Gastrocnemius medialis (tissue), 4 donors: ENCODE measurements around the gene MGMT.

Source experiments
- POLR2A ChIP-seq, 2 donors: fragments of 450-650 bp; IDR thresholded peaks; one replicate each; pipeline ENCODE4 v1.6.1; 2017; ENCODE audit warnings: antibody characterized with exemption in 2 of 2, mild to moderate bottlenecking in 2 of 2, moderate library complexity in 2 of 2
- TF ChIP-seq, protein P1 (sequence below), 5 experiments: fragments of 450-650 bp in 3 of 5; fragments of 200-600 bp in 2 of 5; sonication (generic) in 2 of 5; IDR thresholded peaks in 4 of 5; conservative IDR thresholded peaks in 1 of 5; 1 replicate in 4 of 5; 2 replicates in 1 of 5; pipeline ENCODE4 v1.5.1; 2016 to 2019; ENCODE audit warnings: antibody characterized with exemption in 5 of 5, mild to moderate bottlenecking in 3 of 5, moderate library complexity in 3 of 5

DNA sequence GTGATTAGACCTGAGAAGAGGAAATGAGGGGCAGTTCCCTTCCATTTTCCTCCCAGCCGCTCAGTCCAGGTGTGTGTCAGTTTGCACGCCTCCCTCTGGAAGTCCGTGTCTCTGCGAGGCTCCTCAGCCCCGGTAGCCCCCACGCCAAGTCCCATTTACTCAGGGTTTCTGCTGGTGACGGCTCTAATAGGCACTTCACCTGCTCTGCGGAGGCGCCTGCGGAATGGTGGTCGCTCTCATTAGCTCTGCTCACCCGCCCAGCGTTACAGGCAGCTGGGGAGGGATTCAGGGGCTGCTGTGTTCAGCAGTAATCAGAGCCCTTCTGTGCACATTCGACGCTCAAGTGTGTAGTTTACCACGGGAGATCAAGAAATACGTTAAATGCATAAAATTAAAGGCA, 179.9 kb downstream of the MGMT start:
- TF ChIP-seq, protein P1, sequence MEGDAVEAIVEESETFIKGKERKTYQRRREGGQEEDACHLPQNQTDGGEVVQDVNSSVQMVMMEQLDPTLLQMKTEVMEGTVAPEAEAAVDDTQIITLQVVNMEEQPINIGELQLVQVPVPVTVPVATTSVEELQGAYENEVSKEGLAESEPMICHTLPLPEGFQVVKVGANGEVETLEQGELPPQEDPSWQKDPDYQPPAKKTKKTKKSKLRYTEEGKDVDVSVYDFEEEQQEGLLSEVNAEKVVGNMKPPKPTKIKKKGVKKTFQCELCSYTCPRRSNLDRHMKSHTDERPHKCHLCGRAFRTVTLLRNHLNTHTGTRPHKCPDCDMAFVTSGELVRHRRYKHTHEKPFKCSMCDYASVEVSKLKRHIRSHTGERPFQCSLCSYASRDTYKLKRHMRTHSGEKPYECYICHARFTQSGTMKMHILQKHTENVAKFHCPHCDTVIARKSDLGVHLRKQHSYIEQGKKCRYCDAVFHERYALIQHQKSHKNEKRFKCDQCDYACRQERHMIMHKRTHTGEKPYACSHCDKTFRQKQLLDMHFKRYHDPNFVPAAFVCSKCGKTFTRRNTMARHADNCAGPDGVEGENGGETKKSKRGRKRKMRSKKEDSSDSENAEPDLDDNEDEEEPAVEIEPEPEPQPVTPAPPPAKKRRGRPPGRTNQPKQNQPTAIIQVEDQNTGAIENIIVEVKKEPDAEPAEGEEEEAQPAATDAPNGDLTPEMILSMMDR (IDR thresholded peaks at IDR 0.05 in 4 of 5, conservative IDR thresholded peaks at IDR 0.05 in 1 of 5) = no peak
- TF ChIP-seq POLR2A (IDR thresholded peaks at IDR 0.05) = no peak
